Common myeloid progenitor, CD34-positive (primary cell): Measurements from ENCODE around the gene IL31.
"Not testable (repeated sequence)": the region's sequence is repeated elsewhere in the genome, so short reads cannot be mapped to it uniquely, and the experiment has no call there.

Experiments used
- CTCF ChIA-PET: fragments of 350-600 bp; sonication (Branson Sonifier 250); formaldehyde crosslinking; loops from one replicate; lab custom pipeline; 2021; ENCODE audit warnings: antibody characterized with exemption; lab: Charles Lee
- POLR2A ChIA-PET: fragments of 350-600 bp; sonication (Branson Sonifier 250); formaldehyde crosslinking; loops from one replicate; lab custom pipeline; 2021; ENCODE audit warnings: antibody characterized with exemption; lab: Charles Lee
- DNase-seq, 3 donors: peaks; one replicate each; pipeline versions ENCODE4 v3.0.0 to v3.0.0-alpha.2; 2013
- H3K27ac ChIP-seq, 2 experiments: 1 replicate in 1 of 2; 2 replicates in 1 of 2; pipeline ENCODE4 v1.7.0; 2013; ENCODE audit warnings: inconsistent platforms in 2 of 2, low read length in 2 of 2, mild to moderate bottlenecking in 2 of 2, low read depth in 1 of 2, moderate library complexity in 1 of 2; ENCODE audit not compliant: severe bottlenecking in 2 of 2, insufficient read depth in 1 of 2, poor library complexity in 1 of 2
- H3K27me3 ChIP-seq, 5 experiments: replicated peaks in 2 of 5; 1 replicate in 3 of 5; 2 replicates in 2 of 5; pipeline versions ENCODE4 v1.6.1 to v1.7.0; 2013; ENCODE audit warnings: low read length in 4 of 5, mild to moderate bottlenecking in 2 of 5, moderate library complexity in 2 of 5, inconsistent platforms in 1 of 5; ENCODE audit not compliant: insufficient read depth in 5 of 5, control insufficient read depth in 4 of 5
- H3K36me3 ChIP-seq, 4 experiments: 1 replicate in 2 of 4; 2 replicates in 2 of 4; pipeline versions ENCODE4 v1.6.1 to v1.7.0; 2013; ENCODE audit warnings: low read length in 3 of 4, control low read depth in 1 of 4, mild to moderate bottlenecking in 1 of 4; ENCODE audit not compliant: control insufficient read depth in 4 of 4, insufficient read depth in 4 of 4
- H3K4me1 ChIP-seq, 4 experiments: 1 replicate in 3 of 4; 2 replicates in 1 of 4; pipeline versions ENCODE4 v1.6.1 to v1.7.1; 2013; ENCODE audit warnings: low read length in 3 of 4, mild to moderate bottlenecking in 3 of 4, control low read depth in 1 of 4, inconsistent platforms in 1 of 4, moderate library complexity in 1 of 4; ENCODE audit not compliant: control insufficient read depth in 4 of 4, insufficient read depth in 4 of 4; ENCODE audit errors: control extremely low read depth in 1 of 4
- H3K4me3 ChIP-seq, 7 experiments: 1 replicate in 4 of 7; 2 replicates in 3 of 7; pipeline versions ENCODE4 v1.5.1 to v1.7.0; 2013; ENCODE audit warnings: mild to moderate bottlenecking in 7 of 7, low read length in 6 of 7, moderate library complexity in 6 of 7, inconsistent platforms in 2 of 7, low read depth in 2 of 7, control low read depth in 1 of 7; ENCODE audit not compliant: insufficient read depth in 4 of 7, control insufficient read depth in 1 of 7; ENCODE audit errors: extremely low read depth in 1 of 7
- H3K9me3 ChIP-seq, 5 experiments: 1 replicate in 4 of 5; 2 replicates in 1 of 5; pipeline versions ENCODE4 v1.6.1 to v1.7.1; 2013; ENCODE audit warnings: low read length in 4 of 5, mild to moderate bottlenecking in 2 of 5, inconsistent platforms in 1 of 5, low read depth in 1 of 5, moderate library complexity in 1 of 5; ENCODE audit not compliant: control insufficient read depth in 4 of 5, insufficient read depth in 2 of 5; ENCODE audit errors: control extremely low read depth in 1 of 5
- WGBS: methylation state at CpG from one replicate; pipeline ENCODE4 v1.1.5; 2013; ENCODE audit not compliant: insufficient coverage; 5-methylcytosine and 5-hydroxymethylcytosine counted together

Gene IL31

DNA sequence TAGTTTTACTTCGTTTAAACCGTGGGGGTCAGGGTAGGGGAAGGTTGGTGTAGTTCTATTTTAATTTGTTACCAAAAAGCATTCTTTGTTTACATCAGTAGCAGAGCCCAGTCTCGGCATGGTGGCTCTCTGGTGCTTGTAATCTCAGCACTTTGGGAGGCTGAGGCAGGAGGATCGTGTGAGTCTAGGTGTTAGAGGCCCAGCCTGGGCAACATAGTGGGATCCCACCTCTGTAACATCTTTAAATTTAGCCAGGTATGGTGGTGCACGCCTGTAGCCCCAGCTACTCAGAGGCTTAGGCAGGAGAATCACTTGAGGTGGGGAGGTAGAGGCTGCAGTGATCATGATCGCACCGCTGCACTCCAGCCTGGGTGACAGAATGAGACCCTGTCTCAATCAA, 11.1 kb upstream of the IL31 start:
- WGBS, result 95% methylated on average over 5 of the region's 7 CpGs
- DNase-seq, result no peak
- Histone ChIP-seq H3K4me1 (peaks cover 0 to 20% (median 19%) of the 10 kb centered on the region in 4 experiments), H3K9me3 (no peaks in the 10 kb centered on the region), H3K27ac (no peak overlapping the region), H3K27me3 (no peaks in the 10 kb centered on the region), H3K4me3 (no peak overlapping the region), H3K36me3 (no peaks in the 10 kb centered on the region)
- ChIA-PET CTCF (interaction anchor here (1.1 kb wide), 1 partner anchor 53 kb away, joined by 3 read pairs; no protein-coding TSS in a partner anchor), POLR2A (no interaction called here)

DNA sequence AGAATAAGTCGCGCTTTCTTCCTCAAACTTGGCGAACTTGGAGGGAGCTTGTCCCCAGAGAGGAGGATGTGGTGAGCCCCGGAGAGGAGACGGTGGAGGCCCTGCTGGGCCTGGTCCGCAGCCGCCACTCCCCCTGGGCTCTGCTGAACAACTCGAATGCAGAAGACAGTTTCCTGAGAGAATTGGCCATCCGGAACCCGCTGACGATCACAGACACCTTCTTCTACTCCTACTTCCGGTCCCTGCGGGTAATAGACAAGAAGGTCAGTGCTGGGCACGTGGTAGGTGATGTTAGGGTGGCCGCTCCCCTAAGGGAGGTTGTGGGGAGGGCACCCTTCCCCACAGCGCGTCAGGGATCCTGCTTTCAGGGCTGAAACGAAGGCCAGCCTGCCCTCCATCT, 10.5 kb upstream of the IL31 start:
- DNase-seq, result peak; percentile 39 to 61 (median 54)
- ChIA-PET CTCF (interaction anchor here (0.9 kb wide), 1 partner anchor 268 kb away, joined by 3 read pairs; no protein-coding TSS in a partner anchor), POLR2A (no interaction called here)

DNA sequence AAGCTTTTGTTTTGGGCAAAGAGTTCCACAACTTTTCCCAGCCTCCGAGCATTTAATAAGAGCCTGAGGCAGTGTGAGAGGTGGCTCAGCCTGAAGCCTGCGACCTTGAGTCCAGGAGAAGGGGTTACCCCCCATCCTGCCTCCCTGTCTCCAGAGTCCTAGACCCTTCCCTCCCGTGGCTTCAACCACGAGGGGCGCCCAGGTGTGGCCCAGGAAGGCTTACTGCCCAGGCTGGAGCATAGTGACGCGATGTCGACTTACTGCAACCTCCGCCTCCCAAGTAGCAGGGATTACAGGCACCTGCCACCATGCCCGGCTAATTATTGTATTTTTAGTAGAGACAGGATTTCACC, 9.5 kb upstream of the IL31 start:
- H3K36me3 ChIP-seq, result no peaks in the 10 kb centered on the region
- H3K27me3 ChIP-seq, result no peaks in the 10 kb centered on the region
- H3K4me1 ChIP-seq, result peaks cover 0 to 20% (median 19%) of the 10 kb centered on the region in 4 experiments
- DNase-seq, result no peak
- ChIA-PET POLR2A (interaction anchor here (0.6 kb wide), 1 partner anchor 330 kb away, joined by 3 read pairs; no protein-coding TSS in a partner anchor), CTCF (interaction anchor here (1.2 kb wide), 1 partner anchor 14 kb away, joined by 3 read pairs; no protein-coding TSS in a partner anchor)
- H3K27ac ChIP-seq, result no peak overlapping the region
- peak overlapping the region in 5 of 7 experiments; percentile 61 to 80 (median 73) for H3K4me3 ChIP-seq
- no peaks in the 10 kb centered on the region for H3K9me3 ChIP-seq
- whole genome bisulfite sequencing, result 91% methylated on average over 7 of the region's 10 CpGs

More for the DNA sequence above, 10.5 kb upstream of the IL31 start:
- Histone ChIP-seq H3K9me3 (no peaks in the 10 kb centered on the region), H3K36me3 (no peaks in the 10 kb centered on the region), H3K27ac (no peak overlapping the region), H3K27me3 (no peaks in the 10 kb centered on the region), H3K4me3 (peak overlapping the region in 1 of 7 experiments; percentile 37), H3K4me1 (peaks cover 0 to 20% (median 19%) of the 10 kb centered on the region in 4 experiments)
- WGBS, result 15% methylated on average over 15 of the region's 18 CpGs

DNA sequence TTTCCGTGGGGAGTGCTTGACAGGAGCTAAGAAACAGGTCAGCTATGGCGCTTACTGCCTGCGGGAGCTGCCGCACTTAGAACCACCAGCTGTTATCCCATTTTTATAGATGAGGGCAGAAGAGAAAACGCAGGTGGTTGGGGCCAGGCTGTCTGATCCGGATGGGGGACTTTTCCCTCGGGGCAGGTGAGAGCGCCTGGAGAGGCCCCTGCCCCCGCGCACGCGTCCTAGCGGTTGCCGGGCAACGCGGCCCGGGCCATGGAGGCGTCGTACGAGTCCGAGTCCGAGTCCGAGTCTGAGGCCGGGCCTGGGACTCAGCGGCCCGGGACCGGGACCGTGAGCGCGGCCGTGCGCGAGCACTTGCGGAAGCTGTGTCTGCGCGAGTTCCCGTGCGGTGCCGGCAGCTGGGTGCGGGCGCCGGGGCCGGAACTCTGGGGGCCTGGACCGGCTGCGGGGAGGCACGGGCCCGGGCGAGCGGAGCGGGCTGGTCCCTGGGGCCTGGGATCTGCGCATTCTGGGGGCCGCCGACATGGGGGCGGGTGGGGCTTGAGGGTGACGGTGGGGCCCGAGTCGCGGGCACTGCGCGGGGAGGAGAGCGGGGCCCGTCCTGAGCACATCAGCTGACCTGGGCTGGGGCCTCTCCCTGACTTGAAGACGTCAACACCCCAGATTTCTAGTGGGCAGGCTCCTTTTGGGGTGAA, 9.0 kb upstream of the IL31 start, which contains the start of gene LRRC43:
LRRC43 (plus strand) TSS at position 237 of the 701 bp plus-strand sequence; CDS start at position 259, 22 bp downstream.
- peaks cover 0 to 20% (median 19%) of the 10 kb centered on the region in 4 experiments for H3K4me1 ChIP-seq
- CTCF ChIA-PET, result interaction anchor here (1.2 kb wide), 1 partner anchor 14 kb away, joined by 3 read pairs; no protein-coding TSS in a partner anchor
- H3K4me3 ChIP-seq, result peak within 1 kb of the TSS; percentile 44 to 80 (median 65)
- POLR2A ChIA-PET, result interaction anchor here (0.6 kb wide), 1 partner anchor 330 kb away, joined by 3 read pairs; no protein-coding TSS in a partner anchor
- DNase-seq, result peak; percentile 35 to 80 (median 67)
- no peaks in the 10 kb centered on the region for H3K27me3 ChIP-seq
- H3K9me3 ChIP-seq, result no peaks in the 10 kb centered on the region
- 2% methylated on average over 63 of the region's 63 CpGs for WGBS
- no peaks in the 10 kb centered on the region for H3K36me3 ChIP-seq
- H3K27ac ChIP-seq, result no peak within 1 kb of the TSS

DNA sequence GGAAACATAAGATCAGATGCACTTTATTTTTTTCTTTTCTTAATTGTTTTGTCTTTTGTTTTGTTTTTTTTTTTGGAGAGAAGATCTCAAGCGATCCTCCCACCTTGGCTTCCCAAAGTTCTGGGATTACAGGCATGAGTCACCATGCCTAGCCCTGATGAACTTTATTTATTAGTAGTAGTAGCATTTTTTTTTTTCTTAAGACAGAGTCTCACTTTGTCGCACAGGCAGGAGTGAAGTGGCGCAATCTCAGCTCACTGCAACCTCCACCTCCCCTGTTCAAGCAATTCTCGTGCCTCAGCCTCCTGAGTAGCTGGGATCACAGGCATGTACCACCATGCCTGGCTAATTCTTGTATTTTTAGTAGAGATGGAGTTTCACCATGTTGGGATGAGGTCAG, 2.5 kb upstream of the IL31 start:
- POLR2A ChIA-PET, DNase-seq: not testable (repeated sequence)

DNA sequence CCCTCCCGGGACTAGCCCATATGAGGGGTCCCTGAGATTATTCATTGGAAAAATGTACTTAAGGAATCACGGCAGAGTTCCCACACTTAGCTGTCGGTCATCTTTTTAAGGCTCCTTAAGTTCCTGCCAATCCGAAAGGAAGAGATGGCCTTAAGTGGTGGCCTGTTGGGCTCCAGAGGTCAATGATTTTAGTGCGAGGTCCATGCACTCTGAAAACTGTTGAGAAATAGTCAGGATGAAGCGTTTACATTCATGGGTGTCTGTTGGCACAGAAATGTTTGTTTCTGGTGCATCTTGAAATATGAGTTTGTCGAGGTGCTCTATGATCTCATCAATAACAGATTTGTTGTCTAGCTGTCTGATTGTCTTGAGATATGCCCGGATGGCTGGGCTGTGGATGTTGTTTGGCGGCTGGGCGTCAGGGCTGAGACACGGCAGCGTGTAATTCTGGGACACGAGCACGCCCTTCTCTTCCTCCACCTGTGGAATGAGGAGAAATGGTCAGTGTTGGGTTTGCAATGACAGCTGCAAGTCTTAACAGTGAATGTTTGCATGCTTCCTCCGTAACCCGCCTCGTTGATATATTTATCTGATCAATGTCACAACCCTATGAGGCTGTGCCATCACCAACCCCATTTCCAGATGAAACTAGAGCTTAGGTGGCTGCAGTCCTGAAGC, 1.6 kb downstream of the IL31 start:
- POLR2A ChIA-PET, result no interaction called here
- H3K4me3 ChIP-seq, result no peak overlapping the region

More for the DNA sequence above, 2.5 kb upstream of the IL31 start:
- 100% methylated on average over 2 of the region's 4 CpGs for WGBS
- H3K27me3 ChIP-seq, H3K27ac ChIP-seq, H3K36me3 ChIP-seq, H3K4me3 ChIP-seq, H3K9me3 ChIP-seq, H3K4me1 ChIP-seq, CTCF ChIA-PET: not testable (repeated sequence)

More for the DNA sequence above, 1.6 kb downstream of the IL31 start:
- CTCF ChIA-PET, result interaction anchor here (1.1 kb wide), 1 partner anchor 298 kb away, joined by 3 read pairs; no protein-coding TSS in a partner anchor
- H3K9me3 ChIP-seq, result no peaks in the 10 kb centered on the region
- H3K36me3 ChIP-seq, result no peaks in the 10 kb centered on the region
- no peaks in the 10 kb centered on the region for H3K4me1 ChIP-seq
- DNase-seq, result no peak
- H3K27ac ChIP-seq, result no peak overlapping the region
- WGBS, result 96% methylated on average over 12 of the region's 17 CpGs
- H3K27me3 ChIP-seq, result peaks cover 0 to 2% (median 0%) of the 10 kb centered on the region in 5 experiments
